Bone marrow (tissue), 2 donors: ENCODE results near the gene TMEM26.

Experiments used
- DNase-seq, 2 donors: peaks; one replicate each; lab custom pipeline; 2025; lab: John Stamatoyannopoulos, UW

The TMEM26 gene

GRCh38 chr10:61458031-61458430 lies 4.8 kb upstream of the TMEM26 start:
- DNase-seq: no peak

- DNase-seq: no peak
Measured at GRCh38 chr10:61456095-61456789, 3.1 kb upstream of the TMEM26 start.

- DNase-seq: no peak
Measured at GRCh38 chr10:61455656-61456055, 2.5 kb upstream of the TMEM26 start.

GRCh38 chr10:61454541-61454940 lies 1.4 kb upstream of the TMEM26 start:
- DNase-seq: no peak

GRCh38 chr10:61452151-61452651 lies 980 bp downstream of the TMEM26 start:
- DNase-seq: no peak

- DNase-seq: no peak
Measured at GRCh38 chr10:61451357-61451756, 1.8 kb downstream of the TMEM26 start.

GRCh38 chr10:61448841-61449600 lies 4.2 kb downstream of the TMEM26 start:
- DNase-seq: no peak

GRCh38 chr10:61448091-61448490 lies 5.1 kb downstream of the TMEM26 start:
- DNase-seq: no peak

- DNase-seq: no peak
Measured at GRCh38 chr10:61439058-61439609, 14.0 kb downstream of the TMEM26 start.

- DNase-seq: no peak
Measured at GRCh38 chr10:61438141-61438988, 14.8 kb downstream of the TMEM26 start.

GRCh38 chr10:61423178-61423577 lies 30.0 kb downstream of the TMEM26 start:
- no peak for DNase-seq

- no peak for DNase-seq
Measured at GRCh38 chr10:61417661-61418060, 35.5 kb downstream of the TMEM26 start.

- DNase-seq: no peak
Measured at GRCh38 chr10:61415824-61416223, 37.4 kb downstream of the TMEM26 start.

- no peak for DNase-seq
Measured at GRCh38 chr10:61411706-61412105, 41.5 kb downstream of the TMEM26 start.

- DNase-seq: no peak
Measured at GRCh38 chr10:61410353-61411070, 42.7 kb downstream of the TMEM26 start.

- no peak for DNase-seq
Measured at GRCh38 chr10:61409157-61409556, 44.0 kb downstream of the TMEM26 start.

- DNase-seq: no peak
Measured at GRCh38 chr10:61408105-61408504, 45.1 kb downstream of the TMEM26 start.

- DNase-seq: no peak
Measured at GRCh38 chr10:61406736-61407135, 46.4 kb downstream of the TMEM26 start.

- DNase-seq: no peak
Measured at GRCh38 chr10:61406242-61406641, 46.9 kb downstream of the TMEM26 start.

GRCh38 chr10:61404751-61405150 lies 48.4 kb downstream of the TMEM26 start:
- no peak for DNase-seq

- no peak for DNase-seq
Measured at GRCh38 chr10:61400524-61400923, 52.7 kb downstream of the TMEM26 start.
